Measurements from ENCODE around the gene RHO. TPM values are rescaled to one million over a fixed set of nuclear protein-coding genes. Genes with fewer than 3 reads are reported as not detected.
"Not testable (repeated sequence)": the region's sequence is repeated elsewhere in the genome, so short reads cannot be mapped to it uniquely, and the experiment has no call there.

The RHO gene
- total RNA-seq, 1 experiment from 2014 or later: not detected

DNA sequence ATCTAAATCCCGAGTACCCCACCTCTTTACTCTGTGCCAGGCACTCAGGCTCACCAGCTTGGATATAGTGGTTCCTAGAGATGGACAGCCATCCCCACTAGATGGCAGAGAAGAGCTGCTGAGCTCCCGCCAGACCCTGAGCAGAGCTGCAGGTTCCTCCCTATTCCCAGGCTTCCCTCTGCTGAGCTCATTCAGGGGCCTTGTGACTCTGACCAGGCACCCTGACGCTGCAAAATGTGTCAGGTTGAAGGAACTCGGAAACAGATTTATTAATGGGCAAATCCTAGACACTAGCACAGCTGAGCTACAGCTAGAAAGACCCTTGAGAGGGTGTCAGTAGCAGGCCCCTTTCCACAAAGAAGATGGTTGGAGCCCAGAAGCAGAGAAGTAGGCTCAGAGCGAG, 38.2 kb upstream of the RHO start:
- Histone ChIP-seq H3K36me3 (ENCODE audit: low read depth, low read length) (no peaks in the 10 kb centered on the region), H3K4me3 (ENCODE audit: low read length) (no peak overlapping the region), H3K4me1 (ENCODE audit: insufficient read depth, low read length) (peaks cover 34% of the 10 kb centered on the region), H3K27me3 (ENCODE audit: low read length) (no peaks in the 10 kb centered on the region), H3K9me2 (replicated peaks; ENCODE audit: low read length) (no peaks in the 10 kb centered on the region), H3K4me2 (ENCODE audit: low read length) (no peak overlapping the region), H3K9me3 (ENCODE audit: low read length) (no peaks in the 10 kb centered on the region), H4K20me1 (ENCODE audit: low read length) (no peaks in the 10 kb centered on the region), H3K79me2 (ENCODE audit: low read length) (no peaks in the 10 kb centered on the region), H2AFZ (ENCODE audit: low read length) (0 out of 2 replicates have a peak overlapping the region, but pooled peaks have one; percentile 38), H3K9ac (ENCODE audit: low read length) (peak overlapping the region; percentile 45; the same call in 1 of the 2 replicates), H3F3A (ENCODE audit: low read length, unreplicated experiment) (no peaks in the 10 kb centered on the region), H3K27ac (ENCODE audit: low read length) (peak overlapping the region; percentile 59)
- intact Hi-C loops (cut with micrococcal nuclease): loop anchor here (1.0 to 2.0 kb wide), 4 partner anchors 136 to 445 kb away; no protein-coding TSS in a partner anchor
- POLR2A ChIA-PET (ENCODE audit: unreplicated experiment): no interaction called here
- no TSS peak for BruUV-seq (replicated peaks)
- ATAC-seq: peak; percentile 90
- CTCF ChIA-PET: interaction anchor here (0.8 to 1.2 kb wide), 6 partner anchors 33 to 136 kb away, joined by 3 to 6 read pairs (median 4); no protein-coding TSS in a partner anchor
- TF ChIP-seq, protein P1, sequence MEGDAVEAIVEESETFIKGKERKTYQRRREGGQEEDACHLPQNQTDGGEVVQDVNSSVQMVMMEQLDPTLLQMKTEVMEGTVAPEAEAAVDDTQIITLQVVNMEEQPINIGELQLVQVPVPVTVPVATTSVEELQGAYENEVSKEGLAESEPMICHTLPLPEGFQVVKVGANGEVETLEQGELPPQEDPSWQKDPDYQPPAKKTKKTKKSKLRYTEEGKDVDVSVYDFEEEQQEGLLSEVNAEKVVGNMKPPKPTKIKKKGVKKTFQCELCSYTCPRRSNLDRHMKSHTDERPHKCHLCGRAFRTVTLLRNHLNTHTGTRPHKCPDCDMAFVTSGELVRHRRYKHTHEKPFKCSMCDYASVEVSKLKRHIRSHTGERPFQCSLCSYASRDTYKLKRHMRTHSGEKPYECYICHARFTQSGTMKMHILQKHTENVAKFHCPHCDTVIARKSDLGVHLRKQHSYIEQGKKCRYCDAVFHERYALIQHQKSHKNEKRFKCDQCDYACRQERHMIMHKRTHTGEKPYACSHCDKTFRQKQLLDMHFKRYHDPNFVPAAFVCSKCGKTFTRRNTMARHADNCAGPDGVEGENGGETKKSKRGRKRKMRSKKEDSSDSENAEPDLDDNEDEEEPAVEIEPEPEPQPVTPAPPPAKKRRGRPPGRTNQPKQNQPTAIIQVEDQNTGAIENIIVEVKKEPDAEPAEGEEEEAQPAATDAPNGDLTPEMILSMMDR (conservative IDR thresholded peaks at IDR 0.05; ENCODE audit: low read depth, low read length): peak; percentile 84
- TF ChIP-seq EZH2phosphoT487 (IDR thresholded peaks at IDR 0.05; ENCODE audit: borderline replicate concordance, low read length): no peak
- TF ChIP-seq EZH2 (IDR thresholded peaks at IDR 0.05; ENCODE audit: low read length, unreplicated experiment): no peak
- peak; percentile 75 for DNase-seq

DNA sequence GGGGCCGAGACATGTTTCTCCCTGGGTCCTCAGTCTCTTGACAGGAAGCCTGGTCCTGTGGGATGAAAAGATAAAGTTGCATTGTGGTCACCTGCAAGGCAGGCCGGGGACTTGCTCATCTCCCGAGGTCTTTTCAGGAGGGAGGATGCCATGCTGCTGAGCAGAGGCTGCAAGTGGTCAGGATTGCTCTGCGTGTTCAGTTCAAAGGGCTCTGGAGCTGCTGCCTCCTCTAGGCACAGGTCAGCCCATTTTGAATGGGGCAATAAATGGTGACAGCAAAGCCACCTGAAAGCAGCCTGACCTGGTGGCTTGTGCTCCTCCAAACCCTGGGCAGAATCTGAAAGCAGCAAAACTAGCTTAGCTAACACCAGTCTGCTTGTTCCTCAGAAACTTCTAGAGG, 37.4 kb upstream of the RHO start:
- DNase-seq; H2AFZ ChIP-seq (ENCODE audit: low read length); BruUV-seq (replicated peaks); H3K9ac ChIP-seq (ENCODE audit: low read length); CTCF ChIA-PET; H3K4me2 ChIP-seq (ENCODE audit: low read length); H3K79me2 ChIP-seq (ENCODE audit: low read length); H3K9me2 ChIP-seq (replicated peaks; ENCODE audit: low read length); H3K36me3 ChIP-seq (ENCODE audit: low read depth, low read length); H3K4me3 ChIP-seq (ENCODE audit: low read length); POLR2A ChIA-PET (ENCODE audit: unreplicated experiment); H4K20me1 ChIP-seq (ENCODE audit: low read length); H3K27ac ChIP-seq (ENCODE audit: low read length); H3K9me3 ChIP-seq (ENCODE audit: low read length); ATAC-seq; H3K27me3 ChIP-seq (ENCODE audit: low read length); H3F3A ChIP-seq (ENCODE audit: low read length, unreplicated experiment): not testable (repeated sequence)
- H3K4me1 ChIP-seq (ENCODE audit: insufficient read depth, low read length): peaks cover 34% of the 10 kb centered on the region
- intact Hi-C loops (cut with micrococcal nuclease): loop anchor here (2.0 kb wide), 1 partner anchor 444 kb away; no protein-coding TSS in a partner anchor

DNA sequence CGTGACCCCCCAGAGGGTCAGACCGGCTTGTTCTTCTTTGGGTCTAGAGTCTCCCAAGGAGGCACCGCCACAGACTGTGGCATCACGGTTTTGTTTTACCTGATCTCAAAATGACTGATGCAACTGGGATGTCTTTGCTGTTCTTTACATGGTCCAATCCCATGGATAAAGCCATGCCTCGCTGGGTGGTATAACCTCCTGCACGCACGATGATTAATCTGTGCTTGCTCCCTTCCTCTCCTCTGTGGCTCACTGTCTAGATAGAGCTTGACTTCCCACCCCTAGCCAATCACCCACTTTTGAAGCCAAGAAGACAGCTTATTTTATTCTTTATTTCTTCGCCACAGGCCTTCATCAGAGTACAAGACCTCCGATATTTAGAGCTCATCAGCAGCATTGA, 36.6 kb upstream of the RHO start:
- no TSS peak for BruUV-seq (replicated peaks)

More for the DNA sequence above, 36.6 kb upstream of the RHO start:
- Histone ChIP-seq H4K20me1 (ENCODE audit: low read length) (no peaks in the 10 kb centered on the region), H3K27ac (ENCODE audit: low read length) (no peak overlapping the region), H3K9me3 (ENCODE audit: low read length) (no peaks in the 10 kb centered on the region), H3K9ac (ENCODE audit: low read length) (no peak overlapping the region), H3K27me3 (ENCODE audit: low read length) (no peaks in the 10 kb centered on the region), H3K4me1 (ENCODE audit: insufficient read depth, low read length) (peaks cover 27% of the 10 kb centered on the region), H3K4me3 (ENCODE audit: low read length) (no peak overlapping the region), H3K9me2 (replicated peaks; ENCODE audit: low read length) (no peaks in the 10 kb centered on the region), H3K79me2 (ENCODE audit: low read length) (no peaks in the 10 kb centered on the region), H3F3A (ENCODE audit: low read length, unreplicated experiment) (no peaks in the 10 kb centered on the region), H3K4me2 (ENCODE audit: low read length) (no peak overlapping the region), H3K36me3 (ENCODE audit: low read depth, low read length) (no peaks in the 10 kb centered on the region), H2AFZ (ENCODE audit: low read length) (no peak overlapping the region)
- ChIA-PET POLR2A (ENCODE audit: unreplicated experiment) (interaction anchor here (0.7 kb wide), 1 partner anchor 82 kb away, joined by 3 read pairs; no protein-coding TSS in a partner anchor), CTCF (interaction anchor here (0.6 to 0.7 kb wide), 3 partner anchors 114 to 338 kb away, joined by 3 to 5 read pairs (median 3); no protein-coding TSS in a partner anchor)
- ATAC-seq (no peak), DNase-seq (no peak)
- TF ChIP-seq EZH2phosphoT487 (IDR thresholded peaks at IDR 0.05; ENCODE audit: borderline replicate concordance, low read length) (no peak), EZH2 (IDR thresholded peaks at IDR 0.05; ENCODE audit: low read length, unreplicated experiment) (no peak)
- TF ChIP-seq, protein P1 (conservative IDR thresholded peaks at IDR 0.05; ENCODE audit: low read depth, low read length): no peak
- intact Hi-C loops (cut with micrococcal nuclease): loop anchor here (2.0 kb wide), 1 partner anchor 443 kb away; no protein-coding TSS in a partner anchor

Measured in PC-3 (cell line).